Cardiac muscle cell (in vitro differentiated cells and primary cell): ENCODE measurements around the gene SF3B1. TPM values are rescaled to one million over a fixed set of nuclear protein-coding genes. Genes with fewer than 3 reads are reported as not detected.
A peak's percentile ranks its signal among the peaks of the same experiment; 100 is the strongest.

Experiments used
- DNase-seq, 2 donors: peaks; one replicate each; pipeline versions ENCODE4 v3.0.0 to v3.0.0-alpha.2; 2010 to 2017; ENCODE audit warnings: low read depth in 1 of 2, low spot score in 1 of 2
- H3K27ac ChIP-seq: fragments of 200-600 bp; sonication (generic); 2 replicates; pipeline ENCODE4 v1.5.1; 2016
- H3K27me3 ChIP-seq: fragments of 200-600 bp; sonication (generic); 2 replicates; pipeline ENCODE4 v1.6.0; 2016; ENCODE audit warnings: control low read depth
- H3K36me3 ChIP-seq: fragments of 200-600 bp; sonication (generic); 2 replicates; pipeline ENCODE4 v1.5.1; 2016; ENCODE audit warnings: control low read depth
- H3K4me1 ChIP-seq: fragments of 200-600 bp; sonication (generic); 2 replicates; pipeline ENCODE4 v1.8.1; 2017; ENCODE audit warnings: low read depth, mild to moderate bottlenecking, mixed run types
- H3K4me3 ChIP-seq: fragments of 200-600 bp; sonication (generic); 2 replicates; pipeline ENCODE4 v1.5.1; 2016; ENCODE audit warnings: mild to moderate bottlenecking
- H3K9me3 ChIP-seq: fragments of 200-600 bp; sonication (generic); 2 replicates; pipeline ENCODE4 v1.5.1; 2017; ENCODE audit warnings: low read depth, mild to moderate bottlenecking, control low read depth
- CTCF ChIP-seq: IDR thresholded peaks from 2 replicates; pipeline ENCODE4 v1.5.1; 2012; ENCODE audit warnings: low read depth, mild to moderate bottlenecking, low read length
- polyA plus RNA-seq: library from polyadenylated mRNA; unstranded; fragments of >200 nt; fragmentation: Nextera tagmentation; extraction: Ambion mirVana; gene quantifications from 2 replicates; pipeline ENCODE4 v1.2.1, GENCODE V29; 2016
- total RNA-seq: library from RNA; depleted of rRNA; stranded (reverse); fragments of >200 nt; gene quantifications from 2 replicates; pipeline ENCODE4 v1.2.3, GENCODE V29; 2016

Gene SF3B1
- total and polyA plus RNA-seq, 2 experiments from 2014 or later: 218 to 463 TPM

- no peak for TF ChIP-seq CTCF
- H3K9me3 ChIP-seq: no peaks in the 10 kb centered on the region
- H3K36me3 ChIP-seq: no peaks in the 10 kb centered on the region
- H3K4me3 ChIP-seq: no peak overlapping the region
- H3K27ac ChIP-seq: no peak overlapping the region
- no peaks in the 10 kb centered on the region for H3K4me1 ChIP-seq
- no peak for DNase-seq
- H3K27me3 ChIP-seq: no peaks in the 10 kb centered on the region
Observed at GRCh38 chr2:197360744-197361156, 74.1 kb downstream of the SF3B1 start.

DNA sequence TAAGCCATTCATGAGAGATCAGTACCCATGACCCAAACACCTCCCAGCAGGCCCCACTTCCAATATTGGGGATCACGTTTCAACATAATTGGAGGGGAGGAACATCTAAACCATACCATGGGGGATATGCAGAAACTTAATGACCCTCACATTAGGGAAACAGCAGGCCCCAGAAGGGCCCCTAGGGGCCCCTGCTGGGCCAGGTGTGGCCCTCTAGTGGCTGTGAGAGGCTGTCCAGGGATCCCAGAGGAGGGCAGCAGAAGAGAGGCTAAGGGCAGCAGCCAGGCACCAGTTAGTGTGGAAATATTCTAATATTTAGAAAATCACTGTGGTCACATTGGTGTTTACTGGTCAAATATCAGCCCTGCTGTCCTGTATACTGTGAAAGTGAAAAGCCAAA lies 75.0 kb downstream of the SF3B1 start:
- no peak for DNase-seq
- no peaks in the 10 kb centered on the region for H3K9me3 ChIP-seq
- TF ChIP-seq CTCF: no peak

DNA sequence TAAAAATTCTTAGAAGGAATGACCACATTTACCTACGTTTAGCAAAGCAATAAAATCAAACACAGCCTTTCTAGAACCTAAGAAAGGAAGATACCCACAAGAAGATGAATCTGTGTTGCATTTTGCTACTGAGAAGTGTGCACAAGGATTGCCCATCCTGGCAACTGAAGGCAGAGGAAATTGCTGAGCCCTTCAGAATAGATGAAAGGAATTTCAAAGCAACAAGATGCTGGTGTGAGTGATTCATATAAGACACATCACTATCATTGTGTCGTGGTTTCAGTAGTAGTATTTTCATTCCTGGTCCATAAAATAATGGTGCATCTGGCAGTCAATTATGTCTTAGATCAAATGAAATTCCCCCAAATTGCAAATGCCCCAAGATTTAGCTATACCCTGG lies 75.9 kb downstream of the SF3B1 start:
- Histone ChIP-seq H3K36me3 (no peaks in the 10 kb centered on the region), H3K9me3 (no peaks in the 10 kb centered on the region), H3K27me3 (no peaks in the 10 kb centered on the region), H3K4me3 (no peak overlapping the region), H3K4me1 (no peaks in the 10 kb centered on the region), H3K27ac (no peak overlapping the region)
- DNase-seq: no peak
- no peak for TF ChIP-seq CTCF

More for the DNA sequence above, 75.0 kb downstream of the SF3B1 start:
- no peaks in the 10 kb centered on the region for H3K36me3 ChIP-seq
- no peak overlapping the region for H3K27ac ChIP-seq
- no peak overlapping the region for H3K4me3 ChIP-seq
- H3K27me3 ChIP-seq: no peaks in the 10 kb centered on the region
- H3K4me1 ChIP-seq: no peaks in the 10 kb centered on the region

- H3K27me3 ChIP-seq: no peaks in the 10 kb centered on the region
- TF ChIP-seq CTCF: no peak
- no peaks in the 10 kb centered on the region for H3K36me3 ChIP-seq
- no peaks in the 10 kb centered on the region for H3K9me3 ChIP-seq
- no peaks in the 10 kb centered on the region for H3K4me1 ChIP-seq
- H3K4me3 ChIP-seq: no peak overlapping the region
- no peak overlapping the region for H3K27ac ChIP-seq
- no peak for DNase-seq
Observed at GRCh38 chr2:197357986-197358385, 76.8 kb downstream of the SF3B1 start.

GRCh38 chr2:197356136-197356535 lies 78.7 kb downstream of the SF3B1 start:
- H3K4me1 ChIP-seq: no peaks in the 10 kb centered on the region
- peak; percentile 42 for TF ChIP-seq CTCF
- H3K36me3 ChIP-seq: no peaks in the 10 kb centered on the region
- no peaks in the 10 kb centered on the region for H3K27me3 ChIP-seq
- H3K4me3 ChIP-seq: no peak overlapping the region
- no peak overlapping the region for H3K27ac ChIP-seq
- no peak for DNase-seq
- no peaks in the 10 kb centered on the region for H3K9me3 ChIP-seq

DNA sequence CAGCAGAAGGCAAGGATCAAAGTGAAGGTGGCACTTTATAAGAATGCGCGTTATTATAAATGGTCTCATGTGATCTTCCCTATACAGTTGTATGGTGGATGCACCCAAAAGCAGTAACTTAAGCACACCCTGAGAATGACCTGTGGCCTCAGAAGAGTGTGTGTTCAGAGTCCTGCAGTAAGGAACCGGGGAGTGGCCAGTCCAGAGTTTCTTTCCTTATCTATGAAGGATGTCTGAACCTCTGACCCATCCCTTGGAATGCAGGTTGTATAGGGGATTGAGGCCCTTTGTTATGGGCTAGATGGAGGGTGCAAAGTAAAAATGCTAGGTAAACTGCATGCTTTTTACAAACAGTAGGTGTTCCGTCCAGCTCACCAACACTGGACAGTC lies 80.7 kb downstream of the SF3B1 start:
- Histone ChIP-seq H3K27me3 (no peaks in the 10 kb centered on the region), H3K27ac (no peak overlapping the region), H3K4me3 (no peak overlapping the region), H3K36me3 (no peaks in the 10 kb centered on the region), H3K4me1 (no peaks in the 10 kb centered on the region), H3K9me3 (no peaks in the 10 kb centered on the region)
- no peak for TF ChIP-seq CTCF
- no peak for DNase-seq
